ENCODE measurements around the gene DEAF1.

GRCh38 chr11:662689-663274 lies 32.2 kb downstream of the DEAF1 start:
- TF ChIP-seq POU2F2 (IDR thresholded peaks at IDR 0.05; ENCODE audit: borderline replicate concordance, low read depth, low read length) (no peak), CBX3 (IDR thresholded peaks at IDR 0.05; ENCODE audit: borderline replicate concordance, low read depth) (no peak), ATF7 (IDR thresholded peaks at IDR 0.05; ENCODE audit: low read depth) (no peak), BCL11A (IDR thresholded peaks at IDR 0.05; ENCODE audit: low read depth, low read length) (no peak)

All from GM12878 (cell line).